Vagina (tissue), 2 donors: Measurements from ENCODE around the gene TVP23A.

Experiments
- POLR2A ChIP-seq, 2 donors: fragments of 450-650 bp; IDR thresholded peaks; one replicate each; pipeline ENCODE4 v1.6.1; 2017; ENCODE audit warnings: antibody characterized with exemption in 2 of 2, mild to moderate bottlenecking in 2 of 2, moderate library complexity in 2 of 2
- TF ChIP-seq, protein P1 (sequence below), 3 experiments: fragments of 450-650 bp in 2 of 3; fragments of 200-600 bp in 1 of 3; sonication (generic) in 1 of 3; IDR thresholded peaks; one replicate each; pipeline ENCODE4 v1.5.1; 2017 to 2019; ENCODE audit warnings: antibody characterized with exemption in 3 of 3, mild to moderate bottlenecking in 2 of 3, moderate library complexity in 2 of 3

DNA sequence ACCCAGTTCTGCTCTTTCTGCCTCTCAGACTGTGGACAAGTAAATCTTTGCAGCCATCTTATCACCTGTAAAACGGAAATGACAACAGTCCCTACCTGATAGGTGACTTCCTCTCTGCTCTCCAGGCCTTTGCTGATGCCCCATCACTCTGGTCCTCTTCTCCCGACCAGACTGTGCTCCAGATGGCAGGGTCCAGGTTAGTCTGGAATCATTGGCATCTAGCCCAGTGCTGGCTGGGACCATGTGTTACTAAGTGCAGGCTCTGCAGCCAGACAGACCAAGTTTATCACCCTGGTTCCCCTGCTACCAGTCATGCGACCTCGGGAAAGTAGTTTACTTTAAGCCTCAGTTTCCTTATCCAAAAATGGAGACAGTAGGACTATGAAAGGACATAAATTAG lies 76.8 kb downstream of the TVP23A start:
- TF ChIP-seq, protein P1, sequence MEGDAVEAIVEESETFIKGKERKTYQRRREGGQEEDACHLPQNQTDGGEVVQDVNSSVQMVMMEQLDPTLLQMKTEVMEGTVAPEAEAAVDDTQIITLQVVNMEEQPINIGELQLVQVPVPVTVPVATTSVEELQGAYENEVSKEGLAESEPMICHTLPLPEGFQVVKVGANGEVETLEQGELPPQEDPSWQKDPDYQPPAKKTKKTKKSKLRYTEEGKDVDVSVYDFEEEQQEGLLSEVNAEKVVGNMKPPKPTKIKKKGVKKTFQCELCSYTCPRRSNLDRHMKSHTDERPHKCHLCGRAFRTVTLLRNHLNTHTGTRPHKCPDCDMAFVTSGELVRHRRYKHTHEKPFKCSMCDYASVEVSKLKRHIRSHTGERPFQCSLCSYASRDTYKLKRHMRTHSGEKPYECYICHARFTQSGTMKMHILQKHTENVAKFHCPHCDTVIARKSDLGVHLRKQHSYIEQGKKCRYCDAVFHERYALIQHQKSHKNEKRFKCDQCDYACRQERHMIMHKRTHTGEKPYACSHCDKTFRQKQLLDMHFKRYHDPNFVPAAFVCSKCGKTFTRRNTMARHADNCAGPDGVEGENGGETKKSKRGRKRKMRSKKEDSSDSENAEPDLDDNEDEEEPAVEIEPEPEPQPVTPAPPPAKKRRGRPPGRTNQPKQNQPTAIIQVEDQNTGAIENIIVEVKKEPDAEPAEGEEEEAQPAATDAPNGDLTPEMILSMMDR (IDR thresholded peaks at IDR 0.05) = no peak
- TF ChIP-seq POLR2A (IDR thresholded peaks at IDR 0.05) = no peak
